Measurements from ENCODE around the gene NUDT13. TPM values are rescaled to one million over a fixed set of nuclear protein-coding genes. Genes with fewer than 3 reads are reported as not detected.
A peak's percentile ranks its signal among the peaks of the same experiment; 100 is the strongest.

Gene NUDT13
- total and polyA plus RNA-seq, 2 experiments from 2014 or later, result 1.4 to 1.7 TPM

GRCh38 chr10:73083221-73083620 is 27.0 kb upstream of the NUDT13 start:
- H3K9me2 ChIP-seq (ENCODE audit: insufficient read depth), result no peaks in the 10 kb centered on the region
- TF ChIP-seq EZH2phosphoT487 (IDR thresholded peaks at IDR 0.05; ENCODE audit: insufficient read depth, low read depth), result no peak
- TF ChIP-seq EZH2 (IDR thresholded peaks at IDR 0.05; ENCODE audit: insufficient read depth, poor library complexity, severe bottlenecking), result no peak
- H3K4me2 ChIP-seq (ENCODE audit: unreplicated experiment), result peak overlapping the region; percentile 67
- no peaks in the 10 kb centered on the region for H3K9me3 ChIP-seq (ENCODE audit: low read depth)
- peak; percentile 37 for DNase-seq
- no peak overlapping the region; the same call in 1 of the 2 replicates for H3K4me3 ChIP-seq
- peaks cover 36% of the 10 kb centered on the region; the same call in 1 of the 2 replicates for H4K20me1 ChIP-seq (ENCODE audit: insufficient read depth)
- H3K9ac ChIP-seq, result no peak overlapping the region
- in situ Hi-C loops (cut with MboI), result no loop called here
- 0 out of 2 replicates have a peak overlapping the region, but pooled peaks have one; percentile 2 for H3K27ac ChIP-seq
- no peaks in the 10 kb centered on the region for H3K27me3 ChIP-seq (replicated peaks; ENCODE audit: insufficient read depth)
- peaks cover 6% of the 10 kb centered on the region; the same call in 1 of the 2 replicates for H3K36me3 ChIP-seq (ENCODE audit: low read depth)
- H3K79me2 ChIP-seq (ENCODE audit: insufficient read depth), result peaks cover 100% of the 10 kb centered on the region
- peaks cover 15% of the 10 kb centered on the region for H3F3A ChIP-seq (ENCODE audit: insufficient read depth)
- WGBS, 2 experiments (ENCODE audit: low coverage in 1 of 2, low lambda C conversion rate in 2 of 2, missing lambda C conversion rate in 2 of 2), result 20 to 33% methylated on average over 2 of the region's 2 CpGs
- H2AFZ ChIP-seq, result no peak overlapping the region
- H3K4me1 ChIP-seq (ENCODE audit: insufficient read depth), result peaks cover 29% of the 10 kb centered on the region

GRCh38 chr10:73084209-73084608 is 26.0 kb upstream of the NUDT13 start:
- no peaks in the 10 kb centered on the region for H3K9me3 ChIP-seq (ENCODE audit: low read depth)
- peaks cover 100% of the 10 kb centered on the region for H3K79me2 ChIP-seq (ENCODE audit: insufficient read depth)
- H3K36me3 ChIP-seq (ENCODE audit: low read depth), result peaks cover 1% of the 10 kb centered on the region; the same call in 1 of the 2 replicates
- H3K4me2 ChIP-seq (ENCODE audit: unreplicated experiment), result no peak overlapping the region
- in situ Hi-C loops (cut with MboI), result no loop called here
- 93% methylated on average over 5 of the region's 5 CpGs for WGBS, 2 experiments (ENCODE audit: low coverage in 1 of 2, low lambda C conversion rate in 2 of 2, missing lambda C conversion rate in 2 of 2)
- H4K20me1 ChIP-seq (ENCODE audit: insufficient read depth), result peaks cover 40% of the 10 kb centered on the region; the same call in 1 of the 2 replicates
- DNase-seq, result no peak
- no peak overlapping the region for H2AFZ ChIP-seq
- no peak overlapping the region for H3K27ac ChIP-seq
- peaks cover 11% of the 10 kb centered on the region for H3F3A ChIP-seq (ENCODE audit: insufficient read depth)
- peaks cover 33% of the 10 kb centered on the region for H3K4me1 ChIP-seq (ENCODE audit: insufficient read depth)
- H3K4me3 ChIP-seq, result no peak overlapping the region
- TF ChIP-seq EZH2 (IDR thresholded peaks at IDR 0.05; ENCODE audit: insufficient read depth, poor library complexity, severe bottlenecking) (no peak), EZH2phosphoT487 (IDR thresholded peaks at IDR 0.05; ENCODE audit: insufficient read depth, low read depth) (no peak)
- no peak overlapping the region for H3K9ac ChIP-seq
- H3K9me2 ChIP-seq (ENCODE audit: insufficient read depth), result no peaks in the 10 kb centered on the region
- H3K27me3 ChIP-seq (replicated peaks; ENCODE audit: insufficient read depth), result no peaks in the 10 kb centered on the region

DNA sequence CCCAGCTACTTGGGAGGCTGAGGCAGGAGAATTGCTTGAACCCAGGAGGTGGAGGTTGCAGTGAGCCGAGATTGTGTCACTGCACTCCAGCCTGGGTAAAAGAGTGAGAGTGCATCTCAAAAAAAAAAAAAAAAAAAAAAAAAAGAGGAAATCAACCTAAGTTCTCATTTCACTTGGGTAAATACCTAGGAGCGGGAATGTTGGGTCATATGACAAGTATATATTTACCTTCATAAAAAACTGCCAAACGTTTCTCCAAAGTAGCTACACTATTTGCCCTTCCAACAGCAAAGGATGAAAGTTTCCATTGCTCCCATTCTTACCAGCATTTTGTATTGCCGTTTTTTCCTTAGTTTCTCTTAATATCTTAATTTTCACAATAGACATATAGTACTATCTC is 23.4 kb upstream of the NUDT13 start:
- TF ChIP-seq EZH2 (IDR thresholded peaks at IDR 0.05; ENCODE audit: insufficient read depth, poor library complexity, severe bottlenecking) (no peak), EZH2phosphoT487 (IDR thresholded peaks at IDR 0.05; ENCODE audit: insufficient read depth, low read depth) (no peak)
- in situ Hi-C loops (cut with MboI), result no loop called here
- Histone ChIP-seq H3K4me2 (ENCODE audit: unreplicated experiment) (no peak overlapping the region), H3K27ac (no peak overlapping the region), H3K4me3 (no peak overlapping the region), H3K9ac (no peak overlapping the region), H3K27me3 (replicated peaks; ENCODE audit: insufficient read depth) (no peaks in the 10 kb centered on the region), H4K20me1 (ENCODE audit: insufficient read depth) (peaks cover 36% of the 10 kb centered on the region; the same call in 1 of the 2 replicates), H3K9me3 (ENCODE audit: low read depth) (no peaks in the 10 kb centered on the region), H3K79me2 (ENCODE audit: insufficient read depth) (peaks cover 100% of the 10 kb centered on the region), H2AFZ (no peak overlapping the region), H3K36me3 (ENCODE audit: low read depth) (peaks cover 3% of the 10 kb centered on the region), H3K4me1 (ENCODE audit: insufficient read depth) (peaks cover 40% of the 10 kb centered on the region), H3K9me2 (ENCODE audit: insufficient read depth) (no peaks in the 10 kb centered on the region), H3F3A (ENCODE audit: insufficient read depth) (peaks cover 11% of the 10 kb centered on the region)
- WGBS, 2 experiments (ENCODE audit: low coverage in 1 of 2, low lambda C conversion rate in 2 of 2, missing lambda C conversion rate in 2 of 2), result 97 to 98% methylated on average over 4 of the region's 4 CpGs
- DNase-seq, result no peak

- Histone ChIP-seq H3K9ac (no peak overlapping the region), H3K27ac (no peak overlapping the region), H3F3A (ENCODE audit: insufficient read depth) (peaks cover 3% of the 10 kb centered on the region), H3K4me2 (ENCODE audit: unreplicated experiment) (no peak overlapping the region), H3K79me2 (ENCODE audit: insufficient read depth) (peaks cover 100% of the 10 kb centered on the region), H4K20me1 (ENCODE audit: insufficient read depth) (peaks cover 28% of the 10 kb centered on the region; the same call in 1 of the 2 replicates), H3K4me1 (ENCODE audit: insufficient read depth) (peaks cover 32% of the 10 kb centered on the region), H3K36me3 (ENCODE audit: low read depth) (peaks cover 3% of the 10 kb centered on the region), H3K27me3 (replicated peaks; ENCODE audit: insufficient read depth) (no peaks in the 10 kb centered on the region), H3K4me3 (no peak overlapping the region), H3K9me3 (ENCODE audit: low read depth) (no peaks in the 10 kb centered on the region), H3K9me2 (ENCODE audit: insufficient read depth) (no peaks in the 10 kb centered on the region), H2AFZ (no peak overlapping the region)
- TF ChIP-seq EZH2 (IDR thresholded peaks at IDR 0.05; ENCODE audit: insufficient read depth, poor library complexity, severe bottlenecking), result no peak
- no peak for TF ChIP-seq EZH2phosphoT487 (IDR thresholded peaks at IDR 0.05; ENCODE audit: insufficient read depth, low read depth)
- in situ Hi-C loops (cut with MboI), result no loop called here
- DNase-seq, result no peak
These were observed 22.0 kb upstream of the NUDT13 start for GRCh38 chr10:73088304-73088703.

- H3K79me2 ChIP-seq (ENCODE audit: insufficient read depth), result peaks cover 86% of the 10 kb centered on the region
- H2AFZ ChIP-seq, result no peak overlapping the region
- DNase-seq, result no peak
These were observed 17.4 kb upstream of the NUDT13 start for GRCh38 chr10:73092830-73093229.

More at GRCh38 chr10:73092830-73093229, 17.4 kb upstream of the NUDT13 start:
- H3K9me2 ChIP-seq (ENCODE audit: insufficient read depth), result no peaks in the 10 kb centered on the region
- no peak overlapping the region for H3K27ac ChIP-seq
- H3F3A ChIP-seq (ENCODE audit: insufficient read depth), result peaks cover 30% of the 10 kb centered on the region
- H3K27me3 ChIP-seq (replicated peaks; ENCODE audit: insufficient read depth), result no peaks in the 10 kb centered on the region
- no peak overlapping the region for H3K4me3 ChIP-seq
- H3K4me2 ChIP-seq (ENCODE audit: unreplicated experiment), result peak overlapping the region; percentile 37
- no peak overlapping the region for H3K9ac ChIP-seq
- H3K36me3 ChIP-seq (ENCODE audit: low read depth), result peaks cover 3% of the 10 kb centered on the region
- H3K4me1 ChIP-seq (ENCODE audit: insufficient read depth), result peaks cover 26% of the 10 kb centered on the region
- H3K9me3 ChIP-seq (ENCODE audit: low read depth), result no peaks in the 10 kb centered on the region
- WGBS, 2 experiments (ENCODE audit: low coverage in 1 of 2, low lambda C conversion rate in 2 of 2, missing lambda C conversion rate in 2 of 2), result 97% methylated on average over 3 of the region's 3 CpGs
- H4K20me1 ChIP-seq (ENCODE audit: insufficient read depth), result peaks cover 9% of the 10 kb centered on the region; the same call in 1 of the 2 replicates
- in situ Hi-C loops (cut with MboI), result no loop called here
- TF ChIP-seq EZH2phosphoT487 (IDR thresholded peaks at IDR 0.05; ENCODE audit: insufficient read depth, low read depth) (no peak), EZH2 (IDR thresholded peaks at IDR 0.05; ENCODE audit: insufficient read depth, poor library complexity, severe bottlenecking) (no peak)

All from GM23248 (cell line).